HUES64 (cell line): ENCODE data around the gene MPG.
"Not testable (repeated sequence)": the region's sequence is repeated elsewhere in the genome, so short reads cannot be mapped to it uniquely, and the experiment has no call there.

Experiments
- H3K27ac ChIP-seq: 2 replicates; pipeline ENCODE4 v1.7.0; 2013; ENCODE audit warnings: low read depth, low read length, inconsistent platforms
- H3K27me3 ChIP-seq: 2 replicates; pipeline ENCODE4 v1.6.1; 2013; ENCODE audit warnings: mild to moderate bottlenecking, low read length; ENCODE audit not compliant: insufficient read depth
- H3K36me3 ChIP-seq: 2 replicates; pipeline ENCODE4 v1.6.1; 2013; ENCODE audit warnings: mild to moderate bottlenecking, low read length; ENCODE audit not compliant: insufficient read depth
- H3K4me1 ChIP-seq: 2 replicates; pipeline ENCODE4 v1.6.1; 2013; ENCODE audit warnings: mild to moderate bottlenecking, low read length, moderate library complexity; ENCODE audit not compliant: insufficient read depth
- H3K4me3 ChIP-seq: 2 replicates; pipeline ENCODE4 v1.5.1; 2013; ENCODE audit warnings: mild to moderate bottlenecking, low read length, moderate library complexity
- H3K9ac ChIP-seq: 2 replicates; pipeline ENCODE4 v1.6.1; 2013; ENCODE audit warnings: mild to moderate bottlenecking, low read depth, low read length
- H3K9me3 ChIP-seq: 2 replicates; pipeline ENCODE4 v1.6.1; 2013; ENCODE audit warnings: low read depth, low read length; ENCODE audit not compliant: insufficient read depth
- WGBS: fragments of 150-250, 120-280 bp; methylation state at CpG from one replicate; pipeline ENCODE4 v1.1.7; 2013; ENCODE audit warnings: missing lambda C conversion rate; 5-methylcytosine and 5-hydroxymethylcytosine counted together

The MPG gene

GRCh38 chr16:120756-121155 is 42.7 kb downstream of the MPG start:
- Histone ChIP-seq H3K27me3 (no peaks in the 10 kb centered on the region), H3K4me1 (no peaks in the 10 kb centered on the region), H3K9ac (no peak overlapping the region), H3K36me3 (peaks cover 8% of the 10 kb centered on the region; the same call in 1 of the 2 replicates), H3K27ac (no peak overlapping the region), H3K4me3 (no peak overlapping the region), H3K9me3 (no peaks in the 10 kb centered on the region)
- 94% methylated on average over 2 of the region's 2 CpGs for WGBS

GRCh38 chr16:122361-122760 is 44.3 kb downstream of the MPG start:
- no peaks in the 10 kb centered on the region for H3K36me3 ChIP-seq
- H3K4me3 ChIP-seq: no peak overlapping the region
- no peaks in the 10 kb centered on the region for H3K9me3 ChIP-seq
- H3K4me1 ChIP-seq: no peaks in the 10 kb centered on the region
- H3K27me3 ChIP-seq: no peaks in the 10 kb centered on the region
- H3K9ac ChIP-seq: no peak overlapping the region
- WGBS: 100% methylated on average over 1 of the region's 1 CpG
- no peak overlapping the region for H3K27ac ChIP-seq

DNA sequence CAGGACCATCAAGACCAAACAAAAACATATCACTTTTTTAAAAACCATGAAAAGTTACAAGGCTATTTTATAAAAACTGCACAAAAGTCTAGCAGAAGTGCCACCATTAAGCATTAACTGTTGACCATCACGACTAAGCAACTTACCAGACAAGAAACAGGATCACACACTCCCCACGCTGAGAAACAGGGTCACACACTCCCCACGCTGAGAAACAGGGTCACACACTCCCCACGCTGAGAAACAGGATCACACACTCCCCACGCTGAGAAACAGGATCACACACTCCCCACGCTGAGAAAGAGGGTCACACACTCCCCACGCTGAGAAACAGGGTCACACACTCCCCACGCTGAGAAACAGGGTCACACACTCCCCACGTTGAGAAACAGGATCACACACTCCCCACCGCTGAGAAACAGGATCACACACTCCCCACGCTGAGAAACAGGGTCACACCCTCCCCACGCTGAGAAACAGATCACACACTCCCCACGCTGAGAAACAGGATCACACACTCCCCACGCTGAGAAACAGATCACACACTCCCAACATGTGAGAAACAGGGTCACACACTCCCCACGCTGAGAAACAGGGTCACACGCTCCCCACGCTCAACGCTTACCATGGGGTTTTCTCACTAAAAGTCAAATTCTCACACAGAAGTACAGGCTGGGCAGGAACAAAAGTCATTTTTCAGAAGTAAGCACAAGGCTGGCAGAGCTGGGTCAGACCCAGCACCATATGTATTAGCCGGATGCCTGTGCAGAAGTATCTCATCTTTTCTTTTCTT is 45.7 kb downstream of the MPG start:
- H3K4me3 ChIP-seq, H3K36me3 ChIP-seq, H3K27ac ChIP-seq, H3K4me1 ChIP-seq, H3K9me3 ChIP-seq, H3K9ac ChIP-seq, H3K27me3 ChIP-seq: not testable (repeated sequence)
- WGBS: 89% methylated on average over 18 of the region's 19 CpGs

DNA sequence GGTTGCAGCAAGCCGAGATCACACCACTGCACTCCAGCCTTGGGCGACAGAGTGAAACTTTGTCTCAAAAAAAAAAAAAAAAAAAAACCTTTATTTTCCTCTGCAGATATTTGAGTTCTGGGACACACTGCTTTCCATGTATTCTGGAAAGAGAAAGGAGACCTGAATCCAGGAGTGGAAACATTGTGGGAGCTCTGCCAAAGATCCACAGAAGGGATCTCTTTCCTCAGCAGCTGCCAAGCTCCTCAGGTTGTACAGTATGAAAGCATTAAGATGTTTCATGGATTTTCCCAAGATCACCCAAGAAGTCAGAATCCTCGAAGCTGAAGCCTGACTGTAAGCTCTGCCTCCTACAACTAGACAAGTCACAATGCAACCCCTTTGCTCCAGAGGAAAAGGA is 47.0 kb downstream of the MPG start:
- Histone ChIP-seq H3K36me3 (no peaks in the 10 kb centered on the region), H3K4me1 (no peaks in the 10 kb centered on the region), H3K9ac (no peak overlapping the region), H3K27ac (no peak overlapping the region), H3K27me3 (no peaks in the 10 kb centered on the region), H3K9me3 (no peaks in the 10 kb centered on the region), H3K4me3 (no peak overlapping the region)
- whole genome bisulfite sequencing: 94% methylated on average over 3 of the region's 3 CpGs

DNA sequence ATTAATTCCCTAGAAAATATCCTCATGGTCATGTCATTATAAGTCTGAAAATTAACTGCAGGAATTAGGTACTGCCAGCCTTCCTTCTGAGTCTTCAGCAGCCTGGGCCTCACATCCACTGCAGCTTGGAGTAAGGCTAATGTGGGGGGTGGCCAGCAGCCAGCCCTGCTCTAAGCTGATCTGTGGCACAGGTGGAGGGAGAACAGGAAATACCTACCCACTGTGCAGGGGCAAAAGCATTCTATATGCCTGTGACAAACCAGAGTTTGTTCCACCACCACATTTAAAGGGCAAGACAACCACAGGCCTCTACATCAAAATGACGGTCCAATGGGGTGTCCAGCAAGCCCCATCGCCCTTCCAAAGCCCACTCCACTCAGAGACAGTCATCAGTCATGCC is 51.0 kb downstream of the MPG start:
- Histone ChIP-seq H3K27me3 (no peaks in the 10 kb centered on the region), H3K27ac (no peak overlapping the region), H3K4me3 (no peak overlapping the region), H3K4me1 (no peaks in the 10 kb centered on the region), H3K9me3 (no peaks in the 10 kb centered on the region), H3K9ac (no peak overlapping the region), H3K36me3 (no peaks in the 10 kb centered on the region)
- WGBS: 90% methylated on average over 2 of the region's 2 CpGs

- no peak overlapping the region for H3K9ac ChIP-seq
- 93% methylated on average over 15 of the region's 15 CpGs for WGBS
Measured at GRCh38 chr16:130533-131173, 52.6 kb downstream of the MPG start.

GRCh38 chr16:132120-132519 is 54.1 kb downstream of the MPG start:
- Histone ChIP-seq H3K27me3 (no peaks in the 10 kb centered on the region), H3K4me1 (no peaks in the 10 kb centered on the region), H3K9ac (no peak overlapping the region), H3K4me3 (no peak overlapping the region), H3K9me3 (no peaks in the 10 kb centered on the region), H3K27ac (no peak overlapping the region), H3K36me3 (no peaks in the 10 kb centered on the region)
- 94% methylated on average over 7 of the region's 7 CpGs for WGBS

More at GRCh38 chr16:130533-131173, 52.6 kb downstream of the MPG start:
- no peaks in the 10 kb centered on the region for H3K36me3 ChIP-seq
- no peaks in the 10 kb centered on the region for H3K9me3 ChIP-seq
- H3K4me1 ChIP-seq: no peaks in the 10 kb centered on the region
- no peaks in the 10 kb centered on the region for H3K27me3 ChIP-seq
- no peak overlapping the region for H3K4me3 ChIP-seq
- no peak overlapping the region for H3K27ac ChIP-seq

DNA sequence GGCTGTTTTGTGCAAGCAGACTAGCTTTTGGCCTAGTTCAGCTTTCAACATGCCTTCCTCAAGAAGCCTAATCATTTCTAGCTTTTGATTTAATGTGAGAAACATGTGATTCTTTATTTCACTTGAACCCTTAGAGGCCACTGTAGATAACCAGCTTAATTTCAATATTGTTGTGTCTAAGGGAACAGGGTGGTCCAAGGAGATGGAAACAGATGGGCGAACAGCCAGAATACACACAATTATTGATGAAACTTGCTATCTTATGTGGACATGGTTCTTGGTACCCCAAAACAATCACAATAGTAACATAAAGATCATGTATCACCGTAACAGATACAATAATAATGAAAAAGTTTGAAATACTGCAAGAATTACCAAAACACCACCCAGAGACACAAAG is 55.7 kb downstream of the MPG start:
- Histone ChIP-seq H3K4me1 (no peaks in the 10 kb centered on the region), H3K4me3 (no peak overlapping the region), H3K36me3 (no peaks in the 10 kb centered on the region), H3K27ac (no peak overlapping the region), H3K9me3 (no peaks in the 10 kb centered on the region), H3K9ac (no peak overlapping the region), H3K27me3 (no peaks in the 10 kb centered on the region)
- 100% methylated on average over 1 of the region's 2 CpGs for WGBS
